ENCODE results near the gene SOBP.
A peak's percentile ranks its signal among the peaks of the same experiment; 100 is the strongest.

SOBP gene

DNA sequence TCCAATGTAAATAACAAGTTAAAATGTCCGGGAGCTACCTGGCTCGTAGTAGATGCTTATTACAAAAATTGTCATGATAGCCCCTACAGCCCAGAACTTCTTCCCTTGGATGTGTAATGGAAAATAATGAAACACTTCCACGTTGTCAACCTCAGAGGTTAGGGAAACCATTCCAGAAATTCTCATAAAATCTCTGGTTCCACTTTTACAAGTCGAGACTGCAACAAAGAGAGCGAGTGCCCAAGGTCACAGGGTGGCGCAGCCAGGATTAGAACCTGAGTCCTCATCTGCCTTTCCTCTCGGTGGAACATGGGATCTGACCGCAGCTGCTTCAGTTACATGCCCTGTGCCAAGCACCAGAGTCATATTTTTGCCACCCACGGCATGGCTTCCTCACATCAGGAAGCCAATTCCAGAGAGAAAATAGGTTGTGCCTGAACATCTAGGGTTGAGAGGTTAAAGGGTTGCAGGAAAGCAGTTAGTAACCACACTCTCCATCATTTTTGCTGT, 157.6 kb downstream of the SOBP start:
- H3K27me3 ChIP-seq (ENCODE audit: control insufficient read depth, insufficient read depth, low read length): no peaks in the 10 kb centered on the region
- peaks cover 14% of the 10 kb centered on the region for H3K4me1 ChIP-seq (ENCODE audit: control insufficient read depth, insufficient read depth, low read length)
- peak overlapping the region; percentile 5 for H3K4me2 ChIP-seq (ENCODE audit: low read length)
- no peaks in the 10 kb centered on the region for H3K9me3 ChIP-seq (replicated peaks; ENCODE audit: low read length)
- H3K9ac ChIP-seq (ENCODE audit: low read depth, low read length): no peak overlapping the region
- H3K36me3 ChIP-seq (ENCODE audit: insufficient read depth, low read length): no peaks in the 10 kb centered on the region
- no peak overlapping the region for H3K4me3 ChIP-seq (ENCODE audit: low read length)

DNA sequence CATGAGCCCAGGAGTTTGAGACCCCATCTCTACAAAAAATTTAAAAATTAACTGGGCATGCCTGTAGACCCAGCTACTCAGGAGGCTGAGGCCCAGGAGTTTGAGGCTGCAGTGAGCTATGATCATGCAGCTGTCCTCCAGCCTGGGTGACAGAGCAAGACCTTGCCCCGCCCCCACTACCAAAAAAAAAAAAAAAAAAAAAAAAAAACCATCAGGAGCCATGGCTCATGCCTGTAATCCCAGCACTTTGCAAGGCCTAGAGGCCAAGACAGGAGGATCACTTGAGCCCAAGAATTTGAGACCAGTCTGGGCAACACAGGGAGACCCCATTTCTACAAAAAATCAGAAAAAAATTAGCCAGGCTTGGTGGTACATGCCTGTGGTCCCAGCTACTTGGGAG, 159.1 kb downstream of the SOBP start:
- no peak overlapping the region for H3K9ac ChIP-seq (ENCODE audit: low read depth, low read length)
- H3K4me1 ChIP-seq (ENCODE audit: control insufficient read depth, insufficient read depth, low read length): peaks cover 14% of the 10 kb centered on the region
- H3K27me3 ChIP-seq (ENCODE audit: control insufficient read depth, insufficient read depth, low read length): no peaks in the 10 kb centered on the region
- no peak overlapping the region for H3K4me3 ChIP-seq (ENCODE audit: low read length)
- H3K4me2 ChIP-seq (ENCODE audit: low read length): no peak overlapping the region
- H3K36me3 ChIP-seq (ENCODE audit: insufficient read depth, low read length): no peaks in the 10 kb centered on the region
- H3K9me3 ChIP-seq (replicated peaks; ENCODE audit: low read length): no peaks in the 10 kb centered on the region

DNA sequence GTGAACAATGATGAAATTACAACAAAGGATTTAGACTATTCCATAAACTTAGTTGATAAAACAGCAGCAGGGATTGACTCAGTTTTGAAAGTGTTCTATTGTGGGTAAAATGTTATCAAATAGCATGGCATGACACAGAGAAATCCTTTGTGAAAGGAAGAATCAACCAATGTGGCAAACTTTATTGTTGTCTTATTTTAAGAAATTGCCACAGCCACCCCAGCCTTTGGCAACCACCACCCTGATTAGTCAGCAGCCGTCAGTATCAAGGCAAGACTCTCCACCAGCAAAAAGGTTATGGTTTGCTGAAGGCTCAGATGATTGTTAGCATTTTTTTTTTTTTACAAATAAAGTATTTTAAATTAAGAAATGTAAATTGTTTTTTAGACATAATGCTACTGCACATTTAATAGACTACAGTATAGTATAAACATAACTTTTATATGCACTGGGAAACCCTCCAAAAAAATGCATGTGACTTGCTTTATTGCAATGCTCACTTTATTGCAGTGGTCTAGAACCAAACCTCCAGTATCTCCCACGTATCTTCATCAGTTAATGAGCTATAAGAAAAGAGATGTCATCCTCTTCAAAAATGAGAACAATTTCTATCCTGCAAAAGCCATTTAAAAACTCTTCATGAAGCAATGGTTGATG, 162.7 kb downstream of the SOBP start:
- Histone ChIP-seq H3K4me2 (ENCODE audit: low read length) (no peak overlapping the region), H3K9me3 (replicated peaks; ENCODE audit: low read length) (no peaks in the 10 kb centered on the region), H3K9ac (ENCODE audit: low read depth, low read length) (no peak overlapping the region), H3K27me3 (ENCODE audit: control insufficient read depth, insufficient read depth, low read length) (no peaks in the 10 kb centered on the region), H3K4me1 (ENCODE audit: control insufficient read depth, insufficient read depth, low read length) (peaks cover 8% of the 10 kb centered on the region), H3K36me3 (ENCODE audit: insufficient read depth, low read length) (no peaks in the 10 kb centered on the region), H3K4me3 (ENCODE audit: low read length) (no peak overlapping the region)

DNA sequence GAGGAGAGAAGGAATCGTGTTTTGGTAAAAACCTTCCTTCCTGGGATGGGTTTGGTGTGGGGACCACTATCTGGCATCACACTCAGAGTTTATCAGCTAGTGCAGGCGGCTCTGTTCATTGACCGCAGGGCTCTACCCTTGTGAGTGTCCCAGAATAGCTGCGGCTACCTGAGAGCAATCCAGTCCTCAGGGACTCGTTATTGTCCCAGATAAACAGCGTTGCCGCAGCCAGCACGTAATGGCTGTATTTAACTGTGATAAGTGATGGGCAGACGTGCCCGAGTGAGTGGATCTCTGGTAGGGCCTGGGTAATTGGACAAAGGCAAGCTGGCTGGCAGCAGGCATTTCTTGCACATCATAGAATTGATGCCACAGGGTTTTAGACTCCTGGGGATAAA, 163.3 kb downstream of the SOBP start:
- no peaks in the 10 kb centered on the region for H3K9me3 ChIP-seq (replicated peaks; ENCODE audit: low read length)
- no peaks in the 10 kb centered on the region for H3K27me3 ChIP-seq (ENCODE audit: control insufficient read depth, insufficient read depth, low read length)
- H3K4me1 ChIP-seq (ENCODE audit: control insufficient read depth, insufficient read depth, low read length): peaks cover 13% of the 10 kb centered on the region
- no peak overlapping the region for H3K4me2 ChIP-seq (ENCODE audit: low read length)
- H3K36me3 ChIP-seq (ENCODE audit: insufficient read depth, low read length): no peaks in the 10 kb centered on the region
- no peak overlapping the region for H3K9ac ChIP-seq (ENCODE audit: low read depth, low read length)
- H3K4me3 ChIP-seq (ENCODE audit: low read length): no peak overlapping the region

DNA sequence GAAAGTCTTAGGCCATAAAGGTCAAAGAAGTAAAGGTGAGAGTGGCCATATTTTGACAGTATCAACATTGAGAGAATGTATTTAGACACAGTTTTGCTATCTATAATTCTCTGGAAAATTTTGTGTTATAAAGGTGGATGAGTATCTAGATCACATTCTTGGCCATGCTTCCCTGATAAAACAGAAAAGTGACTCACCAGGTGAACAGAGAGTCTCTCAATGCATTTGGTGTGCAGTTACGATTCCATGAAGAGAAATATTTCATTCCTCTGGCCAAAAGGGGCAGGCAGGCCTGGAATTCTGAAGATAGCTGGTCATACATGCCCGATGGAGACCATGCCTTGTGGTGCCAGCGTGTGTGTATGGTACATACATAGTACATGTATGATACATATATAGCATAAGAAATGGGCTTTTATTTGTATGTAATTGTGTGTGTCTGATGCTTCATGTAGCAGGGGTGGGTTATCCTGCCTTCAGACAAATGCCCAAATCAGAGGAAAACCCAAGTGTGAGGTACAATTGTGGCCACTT, 164.0 kb downstream of the SOBP start:
- Histone ChIP-seq H3K9ac (ENCODE audit: low read depth, low read length) (no peak overlapping the region), H3K9me3 (replicated peaks; ENCODE audit: low read length) (no peaks in the 10 kb centered on the region), H3K4me3 (ENCODE audit: low read length) (no peak overlapping the region), H3K36me3 (ENCODE audit: insufficient read depth, low read length) (no peaks in the 10 kb centered on the region), H3K4me1 (ENCODE audit: control insufficient read depth, insufficient read depth, low read length) (peaks cover 20% of the 10 kb centered on the region), H3K4me2 (ENCODE audit: low read length) (no peak overlapping the region), H3K27me3 (ENCODE audit: control insufficient read depth, insufficient read depth, low read length) (no peaks in the 10 kb centered on the region)

DNA sequence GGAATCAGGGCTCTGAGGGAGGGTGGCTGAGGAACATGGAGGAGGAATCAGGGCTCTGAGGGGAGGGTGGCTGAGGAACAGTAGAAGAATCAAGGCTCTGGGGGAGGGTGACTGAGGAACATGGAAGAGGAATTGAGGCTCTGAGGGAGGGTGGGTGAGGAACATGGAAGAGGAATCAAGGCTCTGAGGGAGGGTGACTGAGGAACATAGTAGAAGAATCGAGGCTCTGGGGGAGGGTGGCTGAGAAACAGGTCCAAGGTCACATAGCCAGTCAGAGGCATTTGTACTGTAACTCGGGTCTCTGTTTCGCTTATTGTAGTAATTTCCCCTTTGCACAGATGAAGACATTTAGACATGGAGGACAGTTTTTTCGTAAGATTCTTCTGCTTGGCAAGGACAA, 164.8 kb downstream of the SOBP start:
- peaks cover 24% of the 10 kb centered on the region for H3K4me1 ChIP-seq (ENCODE audit: control insufficient read depth, insufficient read depth, low read length)
- no peaks in the 10 kb centered on the region for H3K9me3 ChIP-seq (replicated peaks; ENCODE audit: low read length)
- H3K4me3 ChIP-seq (ENCODE audit: low read length): no peak overlapping the region

DNA sequence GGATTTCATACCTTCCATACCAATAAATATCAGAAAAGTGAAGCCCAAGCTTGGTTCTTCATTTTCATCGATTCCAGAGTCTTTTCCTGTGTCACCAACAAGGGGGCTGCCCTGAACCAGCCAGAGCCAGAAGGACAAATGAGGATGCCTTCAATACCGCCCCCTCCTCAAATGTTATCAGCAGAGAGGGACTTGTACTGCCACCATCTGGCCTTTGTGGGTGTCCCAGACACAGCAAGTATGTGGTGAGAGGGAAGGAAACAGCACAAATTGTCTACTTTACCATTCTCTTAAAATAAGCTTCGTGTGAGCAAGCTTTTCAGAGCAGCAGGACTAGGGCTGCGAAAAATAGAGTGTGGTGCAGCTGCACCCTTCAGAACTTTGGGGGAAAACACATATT, 165.3 kb downstream of the SOBP start:
- Histone ChIP-seq H3K27me3 (ENCODE audit: control insufficient read depth, insufficient read depth, low read length) (no peaks in the 10 kb centered on the region), H3K4me1 (ENCODE audit: control insufficient read depth, insufficient read depth, low read length) (peaks cover 24% of the 10 kb centered on the region), H3K4me2 (ENCODE audit: low read length) (no peak overlapping the region), H3K4me3 (ENCODE audit: low read length) (no peak overlapping the region), H3K36me3 (ENCODE audit: insufficient read depth, low read length) (no peaks in the 10 kb centered on the region), H3K9ac (ENCODE audit: low read depth, low read length) (no peak overlapping the region), H3K9me3 (replicated peaks; ENCODE audit: low read length) (no peaks in the 10 kb centered on the region)

More for the DNA sequence above, 164.8 kb downstream of the SOBP start:
- Histone ChIP-seq H3K27me3 (ENCODE audit: control insufficient read depth, insufficient read depth, low read length) (no peaks in the 10 kb centered on the region), H3K36me3 (ENCODE audit: insufficient read depth, low read length) (no peaks in the 10 kb centered on the region), H3K9ac (ENCODE audit: low read depth, low read length) (no peak overlapping the region), H3K4me2 (ENCODE audit: low read length) (no peak overlapping the region)

DNA sequence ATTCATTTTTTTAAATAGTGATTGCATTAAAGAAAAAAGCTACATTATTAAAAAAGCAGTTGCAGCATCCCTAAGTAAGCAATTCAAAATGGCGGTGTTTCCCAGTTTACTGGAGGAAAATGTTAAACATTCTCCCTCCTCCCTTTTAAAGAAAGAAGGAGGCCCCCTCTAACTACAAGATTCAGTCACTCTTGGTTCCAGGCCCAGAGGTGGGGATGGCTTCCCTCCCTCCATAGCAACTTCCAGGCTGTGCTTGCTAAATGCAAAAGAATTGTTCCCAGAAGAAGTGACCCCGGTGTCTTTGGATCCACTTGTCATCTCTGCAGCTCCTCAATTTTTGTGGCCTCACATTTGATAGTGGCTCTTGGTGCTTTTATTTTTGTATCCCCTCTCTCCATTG, 165.9 kb downstream of the SOBP start:
- Histone ChIP-seq H3K4me2 (ENCODE audit: low read length) (no peak overlapping the region), H3K9me3 (replicated peaks; ENCODE audit: low read length) (no peaks in the 10 kb centered on the region), H3K36me3 (ENCODE audit: insufficient read depth, low read length) (no peaks in the 10 kb centered on the region), H3K9ac (ENCODE audit: low read depth, low read length) (no peak overlapping the region), H3K4me3 (ENCODE audit: low read length) (no peak overlapping the region), H3K27me3 (ENCODE audit: control insufficient read depth, insufficient read depth, low read length) (no peaks in the 10 kb centered on the region), H3K4me1 (ENCODE audit: control insufficient read depth, insufficient read depth, low read length) (peaks cover 24% of the 10 kb centered on the region)

DNA sequence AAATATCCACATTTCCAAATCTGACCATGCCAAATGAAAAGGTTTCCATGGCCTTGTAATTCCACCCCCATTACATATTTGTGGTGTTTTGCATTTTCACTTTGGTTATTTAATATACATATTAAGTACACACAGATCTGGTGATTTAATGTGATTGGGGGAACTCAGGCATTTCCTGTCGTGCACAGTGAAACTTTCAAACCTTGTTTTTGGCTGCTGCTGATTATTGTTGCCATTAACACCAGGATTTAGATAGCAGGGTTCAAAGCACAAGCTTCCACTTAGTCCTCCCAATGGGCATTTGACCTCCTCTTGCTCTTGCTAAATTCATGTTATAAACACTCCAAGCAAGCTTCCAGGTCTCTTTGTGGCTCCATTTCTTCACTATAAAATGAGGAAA, 166.5 kb downstream of the SOBP start:
- H3K27me3 ChIP-seq (ENCODE audit: control insufficient read depth, insufficient read depth, low read length): no peaks in the 10 kb centered on the region
- H3K36me3 ChIP-seq (ENCODE audit: insufficient read depth, low read length): no peaks in the 10 kb centered on the region
- no peak overlapping the region for H3K4me2 ChIP-seq (ENCODE audit: low read length)
- no peak overlapping the region for H3K4me3 ChIP-seq (ENCODE audit: low read length)
- no peaks in the 10 kb centered on the region for H3K9me3 ChIP-seq (replicated peaks; ENCODE audit: low read length)
- peaks cover 24% of the 10 kb centered on the region for H3K4me1 ChIP-seq (ENCODE audit: control insufficient read depth, insufficient read depth, low read length)
- H3K9ac ChIP-seq (ENCODE audit: low read depth, low read length): no peak overlapping the region

DNA sequence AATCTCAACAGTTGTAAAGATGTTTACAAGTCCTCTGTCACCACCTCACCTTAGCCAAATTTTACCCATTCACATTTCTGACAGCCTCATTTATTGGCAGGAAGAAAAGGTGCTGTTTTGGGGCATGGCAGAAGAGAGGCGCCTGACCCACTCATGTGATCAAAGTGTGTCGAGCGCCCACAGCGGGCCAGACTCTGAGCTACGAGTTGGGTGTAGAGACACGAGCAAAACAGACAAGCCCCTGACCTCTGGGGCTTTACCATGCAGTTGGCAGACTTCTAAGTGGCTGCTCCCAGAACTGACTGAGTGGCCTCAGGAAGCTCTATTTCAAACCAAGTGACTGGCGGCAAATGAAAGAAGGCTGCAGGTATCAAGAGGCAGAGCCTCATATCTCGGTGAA, 167.0 kb downstream of the SOBP start:
- Histone ChIP-seq H3K9ac (ENCODE audit: low read depth, low read length) (no peak overlapping the region), H3K4me3 (ENCODE audit: low read length) (no peak overlapping the region), H3K9me3 (replicated peaks; ENCODE audit: low read length) (no peaks in the 10 kb centered on the region), H3K27me3 (ENCODE audit: control insufficient read depth, insufficient read depth, low read length) (no peaks in the 10 kb centered on the region), H3K4me2 (ENCODE audit: low read length) (peak overlapping the region; percentile 96), H3K4me1 (ENCODE audit: control insufficient read depth, insufficient read depth, low read length) (peaks cover 24% of the 10 kb centered on the region), H3K36me3 (ENCODE audit: insufficient read depth, low read length) (no peaks in the 10 kb centered on the region)

DNA sequence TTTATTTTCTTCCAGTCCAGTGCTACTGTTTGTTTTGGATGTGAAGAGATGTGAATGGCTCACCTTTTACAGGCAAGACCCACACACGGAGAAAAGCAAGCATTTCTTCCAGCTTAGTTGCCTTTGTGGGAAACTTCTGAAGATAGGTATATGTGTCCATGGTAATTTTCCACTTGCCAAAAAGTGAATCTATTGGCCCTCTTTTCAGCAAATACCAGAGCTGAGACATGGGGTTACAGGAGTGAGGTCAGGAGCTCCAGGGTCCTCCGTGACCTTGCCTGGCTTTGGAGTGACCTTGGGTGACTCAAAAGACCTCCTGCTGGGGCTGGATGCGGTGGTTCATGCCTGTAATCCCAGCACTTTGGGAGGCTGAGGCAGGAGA, 167.4 kb downstream of the SOBP start:
- Histone ChIP-seq H3K9ac (ENCODE audit: low read depth, low read length) (no peak overlapping the region), H3K4me2 (ENCODE audit: low read length) (peak overlapping the region; percentile 96), H3K9me3 (replicated peaks; ENCODE audit: low read length) (no peaks in the 10 kb centered on the region), H3K27me3 (ENCODE audit: control insufficient read depth, insufficient read depth, low read length) (no peaks in the 10 kb centered on the region), H3K4me1 (ENCODE audit: control insufficient read depth, insufficient read depth, low read length) (peaks cover 24% of the 10 kb centered on the region), H3K36me3 (ENCODE audit: insufficient read depth, low read length) (no peaks in the 10 kb centered on the region), H3K4me3 (ENCODE audit: low read length) (peak overlapping the region; percentile 70)
